ENCODE data around the gene GHDC. TPM values are rescaled to one million over a fixed set of nuclear protein-coding genes. Genes with fewer than 3 reads are reported as not detected.

GHDC gene
- total RNA-seq, 1 experiment from 2014 or later: 3.7 TPM

- Histone ChIP-seq H3K36me3 (ENCODE audit: insufficient read depth, low read length, poor library complexity, severe bottlenecking) (no peaks in the 10 kb centered on the region), H3K27me3 (replicated peaks; ENCODE audit: insufficient read depth, low read depth, low read length, poor library complexity) (no peaks in the 10 kb centered on the region), H3K4me3 (ENCODE audit: low read depth, low read length, poor library complexity, severe bottlenecking) (no peak overlapping the region), H3K27ac (ENCODE audit: low read depth, low read length, poor library complexity, severe bottlenecking) (no peak overlapping the region), H3K4me1 (ENCODE audit: insufficient read depth, low read length, poor library complexity, severe bottlenecking) (no peaks in the 10 kb centered on the region), H3K9me3 (ENCODE audit: low read depth, low read length, poor library complexity, severe bottlenecking) (no peaks in the 10 kb centered on the region)
- ChIA-PET POLR2A (ENCODE audit: low non-redundant PET) (no interaction called here), CTCF (no interaction called here)
- TF ChIP-seq EZH2 (IDR thresholded peaks at IDR 0.05; ENCODE audit: borderline replicate concordance, low read depth, low read length, poor library complexity, severe bottlenecking): no peak
- TF ChIP-seq, protein P1, sequence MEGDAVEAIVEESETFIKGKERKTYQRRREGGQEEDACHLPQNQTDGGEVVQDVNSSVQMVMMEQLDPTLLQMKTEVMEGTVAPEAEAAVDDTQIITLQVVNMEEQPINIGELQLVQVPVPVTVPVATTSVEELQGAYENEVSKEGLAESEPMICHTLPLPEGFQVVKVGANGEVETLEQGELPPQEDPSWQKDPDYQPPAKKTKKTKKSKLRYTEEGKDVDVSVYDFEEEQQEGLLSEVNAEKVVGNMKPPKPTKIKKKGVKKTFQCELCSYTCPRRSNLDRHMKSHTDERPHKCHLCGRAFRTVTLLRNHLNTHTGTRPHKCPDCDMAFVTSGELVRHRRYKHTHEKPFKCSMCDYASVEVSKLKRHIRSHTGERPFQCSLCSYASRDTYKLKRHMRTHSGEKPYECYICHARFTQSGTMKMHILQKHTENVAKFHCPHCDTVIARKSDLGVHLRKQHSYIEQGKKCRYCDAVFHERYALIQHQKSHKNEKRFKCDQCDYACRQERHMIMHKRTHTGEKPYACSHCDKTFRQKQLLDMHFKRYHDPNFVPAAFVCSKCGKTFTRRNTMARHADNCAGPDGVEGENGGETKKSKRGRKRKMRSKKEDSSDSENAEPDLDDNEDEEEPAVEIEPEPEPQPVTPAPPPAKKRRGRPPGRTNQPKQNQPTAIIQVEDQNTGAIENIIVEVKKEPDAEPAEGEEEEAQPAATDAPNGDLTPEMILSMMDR (conservative IDR thresholded peaks at IDR 0.05; ENCODE audit: low read depth, low read length): no peak
- no TSS peak for BruUV-seq (replicated peaks)
- intact Hi-C loops (cut with micrococcal nuclease; ENCODE audit: unreplicated experiment): no loop called here
- no peak for DNase-seq (ENCODE audit: low spot score)
These were observed 24.9 kb downstream of the GHDC start for GRCh38 chr17:42169351-42169750.

DNA sequence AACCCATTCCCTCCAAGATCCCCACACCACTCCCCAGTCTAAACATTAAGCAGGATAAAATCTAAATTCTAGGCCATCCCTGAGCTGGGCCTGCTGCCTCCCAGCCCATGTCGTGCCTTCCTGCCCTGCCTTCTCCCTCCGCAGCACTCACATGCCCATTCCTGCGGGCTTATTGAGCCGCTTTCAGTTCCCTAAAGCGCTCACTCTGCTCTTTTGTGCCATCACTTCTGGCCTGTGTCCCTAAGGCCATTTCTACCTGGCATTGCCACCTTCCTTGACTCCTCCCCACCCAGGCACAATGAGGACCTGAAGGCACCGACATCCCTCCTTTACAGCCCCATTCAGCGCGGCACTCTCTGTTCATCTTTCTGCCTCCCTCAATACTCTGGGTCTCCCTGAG is 26.5 kb downstream of the GHDC start:
- Histone ChIP-seq H3K4me3 (ENCODE audit: low read depth, low read length, poor library complexity, severe bottlenecking) (no peak overlapping the region), H3K27ac (ENCODE audit: low read depth, low read length, poor library complexity, severe bottlenecking) (no peak overlapping the region), H3K9me3 (ENCODE audit: low read depth, low read length, poor library complexity, severe bottlenecking) (no peaks in the 10 kb centered on the region), H3K4me1 (ENCODE audit: insufficient read depth, low read length, poor library complexity, severe bottlenecking) (no peaks in the 10 kb centered on the region), H3K36me3 (ENCODE audit: insufficient read depth, low read length, poor library complexity, severe bottlenecking) (no peaks in the 10 kb centered on the region), H3K27me3 (replicated peaks; ENCODE audit: insufficient read depth, low read depth, low read length, poor library complexity) (no peaks in the 10 kb centered on the region)
- BruUV-seq (replicated peaks): no TSS peak
- intact Hi-C loops (cut with micrococcal nuclease; ENCODE audit: unreplicated experiment): no loop called here
- no peak for DNase-seq (ENCODE audit: low spot score)
- CTCF ChIA-PET: no interaction called here
- TF ChIP-seq, protein P1 (conservative IDR thresholded peaks at IDR 0.05; ENCODE audit: low read depth, low read length): no peak
- no peak for TF ChIP-seq EZH2 (IDR thresholded peaks at IDR 0.05; ENCODE audit: borderline replicate concordance, low read depth, low read length, poor library complexity, severe bottlenecking)
- POLR2A ChIA-PET (ENCODE audit: low non-redundant PET): no interaction called here

DNA sequence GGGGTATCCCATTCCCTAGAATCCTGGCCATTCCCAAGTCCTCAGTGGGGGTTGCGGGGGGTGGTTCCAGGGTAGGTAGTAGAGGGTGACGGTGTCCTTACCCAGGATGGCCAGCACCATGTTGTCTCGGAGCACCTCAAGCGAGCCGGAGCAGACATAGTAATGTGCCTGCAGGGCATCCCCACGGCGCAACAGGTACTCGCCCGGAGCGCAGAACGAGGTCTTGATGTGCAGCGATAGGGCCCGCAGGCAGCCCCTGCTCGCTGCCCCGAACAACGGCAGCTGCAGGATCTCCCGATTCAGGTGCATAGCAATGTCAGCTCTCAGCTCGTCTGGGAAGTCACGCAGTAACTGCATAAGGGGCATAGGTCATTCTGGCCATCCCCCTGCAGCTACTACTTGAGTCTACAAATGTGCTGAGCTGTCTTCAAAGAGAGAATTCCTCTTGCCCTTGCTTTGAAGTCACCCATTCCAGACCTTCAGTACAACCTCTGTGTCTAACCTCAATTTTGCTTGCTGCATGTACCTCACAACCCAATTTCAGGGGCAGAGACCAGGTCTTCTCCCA is 28.0 kb downstream of the GHDC start:
- Histone ChIP-seq H3K9me3 (ENCODE audit: low read depth, low read length, poor library complexity, severe bottlenecking) (no peaks in the 10 kb centered on the region), H3K4me1 (ENCODE audit: insufficient read depth, low read length, poor library complexity, severe bottlenecking) (no peaks in the 10 kb centered on the region), H3K36me3 (ENCODE audit: insufficient read depth, low read length, poor library complexity, severe bottlenecking) (no peaks in the 10 kb centered on the region), H3K27ac (ENCODE audit: low read depth, low read length, poor library complexity, severe bottlenecking) (no peak overlapping the region), H3K4me3 (ENCODE audit: low read depth, low read length, poor library complexity, severe bottlenecking) (no peak overlapping the region), H3K27me3 (replicated peaks; ENCODE audit: insufficient read depth, low read depth, low read length, poor library complexity) (no peaks in the 10 kb centered on the region)
- intact Hi-C loops (cut with micrococcal nuclease; ENCODE audit: unreplicated experiment): no loop called here
- TF ChIP-seq EZH2 (IDR thresholded peaks at IDR 0.05; ENCODE audit: borderline replicate concordance, low read depth, low read length, poor library complexity, severe bottlenecking): no peak
- TF ChIP-seq, protein P1 (conservative IDR thresholded peaks at IDR 0.05; ENCODE audit: low read depth, low read length): no peak
- DNase-seq (ENCODE audit: low spot score): no peak
- no TSS peak for BruUV-seq (replicated peaks)
- CTCF ChIA-PET: no interaction called here
- POLR2A ChIA-PET (ENCODE audit: low non-redundant PET): no interaction called here
